ENCODE data around the gene SURF4. TPM values are rescaled to one million over a fixed set of nuclear protein-coding genes. Genes with fewer than 3 reads are reported as not detected.
"Not testable (repeated sequence)": the region's sequence is repeated elsewhere in the genome, so short reads cannot be mapped to it uniquely, and the experiment has no call there.

The SURF4 gene
- total RNA-seq, 1 donor, result 82.2 TPM

DNA sequence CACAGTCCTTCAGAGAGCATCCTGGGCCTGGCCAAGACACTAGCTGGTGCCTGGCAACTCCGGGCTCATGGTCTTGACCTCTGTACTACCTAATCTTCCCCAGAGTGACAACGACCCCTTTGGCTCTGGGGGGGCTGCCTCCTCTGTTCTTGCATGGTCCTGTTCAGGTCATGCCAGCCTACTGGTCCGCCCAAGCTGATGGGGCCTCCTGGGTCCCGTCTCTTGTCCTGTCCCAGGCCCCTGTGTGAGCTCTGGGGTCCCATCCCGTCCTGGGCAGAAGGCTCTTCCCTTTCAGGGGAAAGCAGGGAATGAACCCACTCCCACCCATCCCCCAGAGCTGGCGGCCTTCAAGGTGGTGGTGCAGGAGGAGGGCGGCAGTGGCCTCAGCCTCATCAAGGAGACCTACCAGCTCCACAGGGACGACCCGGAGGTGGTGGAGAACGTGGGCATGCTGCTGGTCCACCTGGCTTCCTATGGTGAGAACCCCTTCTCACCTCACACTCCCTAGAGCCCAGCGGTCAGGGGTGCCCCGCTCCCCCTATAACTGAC lies 28.7 kb upstream of the SURF4 start:
- Histone ChIP-seq H3K9me3 (ENCODE audit: low read depth, low read length) (no peaks in the 10 kb centered on the region), H3K4me3 (ENCODE audit: low read length) (no peak overlapping the region), H3K4me1 (ENCODE audit: insufficient read depth, low read length) (no peaks in the 10 kb centered on the region), H3K27me3 (ENCODE audit: insufficient read depth, low read length) (no peaks in the 10 kb centered on the region)

DNA sequence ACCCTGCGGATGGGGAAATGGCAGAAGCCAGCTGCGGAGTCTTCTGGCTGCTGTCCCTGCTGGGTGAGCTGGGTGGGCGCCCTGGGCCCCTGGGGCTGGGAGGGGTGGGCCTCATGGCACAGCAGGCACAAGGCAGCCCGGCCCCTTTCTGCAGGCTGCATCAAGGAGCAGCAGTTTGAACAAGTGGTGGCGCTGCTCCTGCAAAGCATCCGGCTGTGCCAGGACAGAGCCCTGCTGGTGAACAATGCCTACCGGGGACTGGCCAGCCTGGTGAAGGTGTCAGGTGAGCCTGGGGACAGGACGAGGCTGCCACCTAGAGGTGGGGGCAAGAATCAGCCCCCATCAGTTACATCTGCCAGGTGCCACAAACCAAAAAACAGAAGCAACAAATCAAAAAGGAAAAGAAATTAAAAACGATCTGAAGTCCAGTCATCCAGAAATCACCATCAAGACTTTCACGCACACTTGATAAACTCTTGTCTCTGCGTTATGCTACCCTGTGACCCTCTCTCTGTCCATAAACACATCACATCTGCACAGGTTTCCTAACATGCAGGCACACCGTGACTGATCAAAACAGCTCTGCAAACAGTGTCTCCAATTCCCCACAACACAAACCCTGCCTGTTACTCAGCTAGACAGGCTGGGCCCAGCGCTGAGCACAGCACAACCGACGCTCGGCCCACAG lies 28.1 kb upstream of the SURF4 start:
- H3K4me1 ChIP-seq (ENCODE audit: insufficient read depth, low read length), result no peaks in the 10 kb centered on the region
- no peaks in the 10 kb centered on the region for H3K9me3 ChIP-seq (ENCODE audit: low read depth, low read length)
- H3K4me3 ChIP-seq (ENCODE audit: low read length), result no peak overlapping the region
- H3K27me3 ChIP-seq (ENCODE audit: insufficient read depth, low read length), result no peaks in the 10 kb centered on the region

DNA sequence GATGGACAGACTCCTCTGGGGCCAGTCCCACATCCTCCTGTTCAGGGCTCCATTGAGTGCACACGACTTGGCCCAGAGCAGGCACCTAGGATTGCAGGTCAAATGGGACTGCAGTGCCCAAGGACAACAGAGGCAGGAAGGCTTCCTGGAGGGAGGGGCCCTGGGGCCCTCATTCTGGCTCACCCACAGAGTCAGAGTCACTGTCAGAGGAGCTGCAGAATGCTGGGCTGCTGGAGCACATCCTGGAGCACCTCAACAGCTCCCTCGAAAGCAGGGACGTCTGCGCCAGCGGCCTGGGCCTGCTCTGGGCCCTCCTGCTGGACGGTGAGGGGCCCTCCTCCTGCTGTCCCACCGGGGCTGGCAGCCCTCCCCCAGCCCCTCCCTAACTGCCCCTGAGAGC lies 26.8 kb upstream of the SURF4 start:
- H3K4me1 ChIP-seq (ENCODE audit: insufficient read depth, low read length), result no peaks in the 10 kb centered on the region
- H3K9me3 ChIP-seq (ENCODE audit: low read depth, low read length), result no peaks in the 10 kb centered on the region
- no peak overlapping the region for H3K4me3 ChIP-seq (ENCODE audit: low read length)
- H3K27me3 ChIP-seq (ENCODE audit: insufficient read depth, low read length), result no peaks in the 10 kb centered on the region

DNA sequence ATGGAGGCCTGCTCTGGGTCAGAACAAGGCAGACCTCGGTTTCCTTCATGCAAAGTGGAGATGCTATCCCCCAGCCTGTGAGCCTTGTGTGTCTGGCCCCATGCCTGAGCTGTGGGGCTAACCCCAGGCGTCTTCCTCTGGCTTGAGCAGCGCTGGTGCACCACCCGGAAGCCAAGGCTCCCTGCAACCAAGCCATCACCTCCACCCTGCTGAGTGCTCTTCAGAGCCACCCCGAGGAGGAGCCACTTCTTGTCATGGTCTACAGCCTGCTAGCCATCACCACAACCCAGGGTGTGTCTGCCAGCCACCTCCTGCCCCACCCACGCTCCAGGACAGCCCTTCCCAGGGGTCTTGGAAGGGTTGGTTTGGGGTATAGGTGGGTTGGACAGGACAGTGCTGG lies 25.7 kb upstream of the SURF4 start:
- no peaks in the 10 kb centered on the region for H3K4me1 ChIP-seq (ENCODE audit: insufficient read depth, low read length)
- no peaks in the 10 kb centered on the region for H3K27me3 ChIP-seq (ENCODE audit: insufficient read depth, low read length)
- H3K4me3 ChIP-seq (ENCODE audit: low read length), result no peak overlapping the region

DNA sequence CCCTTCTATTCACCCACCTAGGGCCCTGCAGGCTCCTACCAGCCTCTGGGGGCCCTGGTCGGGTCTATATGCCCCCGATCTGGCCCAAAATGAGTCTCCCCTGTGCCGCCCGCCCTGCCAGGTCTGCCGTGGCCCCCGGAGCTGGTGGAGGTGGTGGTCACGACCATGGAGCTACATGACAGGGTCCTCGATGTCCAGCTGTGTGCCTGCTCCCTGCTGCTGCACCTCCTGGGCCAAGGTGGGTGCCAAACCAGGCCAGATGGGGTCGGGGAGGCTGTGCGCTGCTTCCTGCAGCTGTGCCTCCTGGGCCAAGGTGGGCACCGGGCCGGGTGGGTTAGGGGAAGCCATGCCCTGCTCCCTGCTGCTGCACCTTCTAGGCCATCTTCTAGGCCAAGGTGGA lies 24.4 kb upstream of the SURF4 start:
- H3K9me3 ChIP-seq (ENCODE audit: low read depth, low read length), result no peaks in the 10 kb centered on the region
- H3K27me3 ChIP-seq (ENCODE audit: insufficient read depth, low read length), result no peaks in the 10 kb centered on the region
- H3K4me3 ChIP-seq (ENCODE audit: low read length), result no peak overlapping the region
- no peaks in the 10 kb centered on the region for H3K4me1 ChIP-seq (ENCODE audit: insufficient read depth, low read length)

More for the DNA sequence above, 25.7 kb upstream of the SURF4 start:
- H3K9me3 ChIP-seq (ENCODE audit: low read depth, low read length), result no peaks in the 10 kb centered on the region

DNA sequence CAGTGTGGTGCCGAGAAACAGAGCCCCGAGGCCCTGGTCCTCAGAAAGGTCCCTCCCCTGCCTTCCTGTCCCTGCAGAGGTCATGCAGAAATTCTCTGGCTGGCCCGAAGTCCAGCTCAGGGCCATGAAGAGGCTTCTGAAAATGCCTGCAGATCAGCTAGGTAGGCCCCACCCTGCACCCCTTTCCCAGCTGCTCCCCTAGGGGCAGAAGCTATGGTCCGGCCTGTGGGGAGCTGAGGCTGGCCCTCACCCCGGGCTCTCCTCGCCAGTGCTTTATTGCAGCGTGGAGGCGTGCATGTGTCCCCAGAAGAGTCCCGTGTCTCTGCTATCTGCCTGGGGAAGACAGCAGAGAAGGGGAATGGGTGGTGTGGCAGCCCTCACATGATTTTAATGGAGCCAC lies 22.0 kb upstream of the SURF4 start:
- Histone ChIP-seq H3K4me3 (ENCODE audit: low read length) (no peak overlapping the region), H3K9me3 (ENCODE audit: low read depth, low read length) (no peaks in the 10 kb centered on the region), H3K27me3 (ENCODE audit: insufficient read depth, low read length) (no peaks in the 10 kb centered on the region), H3K4me1 (ENCODE audit: insufficient read depth, low read length) (no peaks in the 10 kb centered on the region)

DNA sequence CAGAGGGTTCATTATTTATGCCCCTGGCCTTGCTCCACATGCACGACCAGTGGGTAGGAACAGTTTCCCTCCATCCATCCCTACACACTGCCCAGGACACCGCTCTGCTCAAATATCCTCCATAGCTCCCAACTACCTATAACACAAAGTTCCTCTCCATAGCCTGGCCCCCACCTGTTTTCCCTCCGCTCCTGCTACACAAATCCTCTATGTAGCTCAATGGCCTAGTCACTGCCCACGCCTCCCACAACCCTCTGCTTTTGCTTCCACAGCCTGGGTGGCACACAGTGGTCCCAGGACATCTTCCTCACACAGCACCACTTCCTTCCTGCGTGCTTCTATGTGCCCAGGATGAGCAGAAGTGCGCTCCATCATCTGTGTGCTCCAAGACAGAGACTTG lies 21.5 kb upstream of the SURF4 start:
- H3K9me3 ChIP-seq (ENCODE audit: low read depth, low read length), result no peaks in the 10 kb centered on the region
- no peaks in the 10 kb centered on the region for H3K27me3 ChIP-seq (ENCODE audit: insufficient read depth, low read length)
- H3K4me3 ChIP-seq (ENCODE audit: low read length), result no peak overlapping the region
- H3K4me1 ChIP-seq (ENCODE audit: insufficient read depth, low read length), result no peaks in the 10 kb centered on the region

DNA sequence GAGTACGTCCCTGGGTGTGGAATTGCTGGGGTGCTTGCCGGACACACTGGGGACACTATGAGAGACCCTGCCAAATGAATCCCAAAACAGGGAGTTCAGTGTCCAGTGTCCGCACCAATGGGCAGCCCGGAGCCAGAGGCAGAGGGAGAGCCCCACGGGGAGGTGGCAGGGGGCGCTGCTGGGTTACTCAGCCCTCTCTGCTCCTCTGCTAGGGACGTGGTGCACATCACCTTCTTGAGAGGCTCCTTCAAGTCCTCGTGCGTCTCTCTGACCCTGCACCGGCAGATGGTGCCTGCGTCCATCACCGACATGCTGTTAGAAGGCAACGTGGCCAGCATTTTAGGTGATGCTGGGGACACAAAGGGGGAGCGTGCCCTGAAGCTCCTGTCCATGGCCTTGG lies 21.1 kb upstream of the SURF4 start:
- H3K27me3 ChIP-seq (ENCODE audit: insufficient read depth, low read length), result no peaks in the 10 kb centered on the region
- no peaks in the 10 kb centered on the region for H3K9me3 ChIP-seq (ENCODE audit: low read depth, low read length)
- no peaks in the 10 kb centered on the region for H3K4me1 ChIP-seq (ENCODE audit: insufficient read depth, low read length)
- no peak overlapping the region for H3K4me3 ChIP-seq (ENCODE audit: low read length)

DNA sequence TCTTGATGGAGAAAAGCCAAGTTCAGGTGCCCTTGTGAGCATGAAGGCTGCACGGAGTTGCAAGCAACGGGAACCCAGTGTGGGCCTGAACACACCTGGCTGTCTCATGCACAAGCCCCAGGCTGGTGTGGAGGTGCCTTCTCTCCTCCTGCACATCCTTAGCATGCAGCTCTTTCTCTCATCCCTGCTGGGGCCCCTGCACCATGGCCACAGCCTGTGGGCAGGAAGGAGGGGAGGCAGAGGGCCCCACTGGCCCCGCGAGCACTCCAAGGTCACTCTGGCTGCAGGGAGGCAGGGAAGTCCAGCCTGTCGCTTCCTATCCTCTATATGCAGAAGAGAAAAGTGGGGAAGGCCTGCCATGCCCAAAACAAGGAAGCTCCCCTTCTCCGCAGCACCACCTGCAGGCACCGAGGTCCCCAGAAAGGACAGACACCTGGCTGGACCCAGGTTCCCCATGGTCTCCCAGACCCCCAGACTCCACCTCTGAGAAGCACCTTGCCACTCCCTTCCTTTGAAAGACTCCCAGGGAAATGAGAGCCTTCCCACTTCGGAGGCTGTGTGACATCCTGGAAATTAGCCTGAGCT lies 18.9 kb upstream of the SURF4 start:
- Histone ChIP-seq H3K9me3 (ENCODE audit: low read depth, low read length) (no peaks in the 10 kb centered on the region), H3K27me3 (ENCODE audit: insufficient read depth, low read length) (no peaks in the 10 kb centered on the region)

DNA sequence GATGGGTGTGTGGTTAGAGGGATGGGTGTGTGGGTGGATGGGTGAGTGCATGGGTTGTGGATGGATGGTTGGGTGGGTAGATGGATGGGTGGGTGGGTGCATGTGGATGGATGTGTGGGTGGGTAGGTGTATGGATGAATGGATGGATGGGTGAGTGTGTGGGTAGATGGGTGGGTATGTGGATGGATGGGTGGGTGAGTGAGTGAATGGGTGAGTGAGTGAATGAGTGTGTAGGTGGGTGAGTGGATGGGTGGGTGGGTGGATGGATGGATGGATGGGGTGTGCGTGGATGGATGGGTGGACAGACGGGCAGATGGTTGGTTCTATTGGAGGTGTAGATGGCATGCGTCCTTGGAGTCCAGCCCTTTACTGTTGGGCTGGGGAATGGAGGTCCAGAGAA lies 17.5 kb upstream of the SURF4 start:
- no peak overlapping the region for H3K4me3 ChIP-seq (ENCODE audit: low read length)
- H3K4me1 ChIP-seq (ENCODE audit: insufficient read depth, low read length), result no peaks in the 10 kb centered on the region
- H3K9me3 ChIP-seq (ENCODE audit: low read depth, low read length), result no peaks in the 10 kb centered on the region
- no peaks in the 10 kb centered on the region for H3K27me3 ChIP-seq (ENCODE audit: insufficient read depth, low read length)

More for the DNA sequence above, 18.9 kb upstream of the SURF4 start:
- no peak overlapping the region for H3K4me3 ChIP-seq (ENCODE audit: low read length)
- no peaks in the 10 kb centered on the region for H3K4me1 ChIP-seq (ENCODE audit: insufficient read depth, low read length)

DNA sequence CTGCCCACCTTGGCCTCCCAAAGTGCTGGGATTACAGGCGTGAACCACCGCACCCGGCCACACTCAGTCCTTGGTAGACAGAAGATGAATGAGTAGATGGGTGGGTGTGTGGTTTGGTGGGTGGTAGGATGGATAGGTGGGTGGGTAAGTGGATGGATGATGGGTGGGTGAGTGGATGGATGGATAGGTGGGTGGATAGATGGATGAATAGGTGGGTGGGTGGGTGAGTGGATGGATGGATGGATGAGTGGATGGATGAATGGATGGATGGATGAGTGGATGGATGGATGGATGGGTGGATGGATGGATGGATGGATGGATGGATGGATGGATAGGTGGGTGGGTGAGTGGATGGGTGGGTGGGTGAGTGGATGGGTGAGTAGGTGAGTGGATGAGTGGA lies 16.4 kb upstream of the SURF4 start:
- not testable (repeated sequence) for H3K27me3 ChIP-seq (ENCODE audit: insufficient read depth, low read length); H3K4me3 ChIP-seq (ENCODE audit: low read length); H3K9me3 ChIP-seq (ENCODE audit: low read depth, low read length); H3K4me1 ChIP-seq (ENCODE audit: insufficient read depth, low read length)

DNA sequence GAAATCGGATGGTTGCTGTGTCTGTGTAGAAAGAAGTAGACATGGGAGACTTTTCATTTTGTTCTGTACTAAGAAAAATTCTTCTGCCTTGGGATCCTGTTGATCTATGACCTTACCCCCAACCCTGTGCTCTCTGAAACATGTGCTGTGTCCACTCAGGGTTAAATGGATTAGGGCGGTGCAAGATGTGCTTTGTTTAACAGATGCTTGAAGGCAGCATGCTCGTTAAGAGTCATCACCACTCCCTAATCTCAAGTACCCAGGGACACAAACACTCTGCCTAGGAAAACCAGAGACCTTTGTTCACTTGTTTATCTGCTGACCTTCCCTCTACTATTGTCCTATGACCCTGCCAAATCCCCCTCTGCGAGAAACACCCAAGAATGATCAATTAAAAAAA lies 15.6 kb upstream of the SURF4 start:
- H3K9me3 ChIP-seq (ENCODE audit: low read depth, low read length); H3K4me1 ChIP-seq (ENCODE audit: insufficient read depth, low read length); H3K4me3 ChIP-seq (ENCODE audit: low read length); H3K27me3 ChIP-seq (ENCODE audit: insufficient read depth, low read length): not testable (repeated sequence)

DNA sequence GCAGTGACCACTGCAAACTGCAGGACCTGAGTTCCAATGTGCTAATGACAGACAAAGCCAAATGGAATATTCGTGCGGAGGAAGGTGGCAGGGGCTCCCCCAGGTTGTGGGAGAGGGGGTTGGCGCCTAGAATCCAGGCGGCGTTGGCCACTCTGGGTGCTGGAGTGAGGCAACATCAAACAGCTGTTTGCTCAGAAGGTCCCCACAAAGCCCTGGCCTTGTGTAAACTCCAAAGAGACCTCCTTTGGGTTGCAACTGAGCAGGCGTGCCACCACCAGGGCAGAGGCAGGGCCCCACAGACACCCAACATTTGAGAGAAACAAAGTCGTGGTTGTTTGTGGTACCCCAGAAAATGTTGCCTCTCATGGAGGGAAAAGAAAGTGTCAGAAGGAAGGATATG lies 14.9 kb upstream of the SURF4 start:
- no peaks in the 10 kb centered on the region for H3K4me1 ChIP-seq (ENCODE audit: insufficient read depth, low read length)
- H3K27me3 ChIP-seq (ENCODE audit: insufficient read depth, low read length), result no peaks in the 10 kb centered on the region
- H3K9me3 ChIP-seq (ENCODE audit: low read depth, low read length), result no peaks in the 10 kb centered on the region
- H3K4me3 ChIP-seq (ENCODE audit: low read length), result no peak overlapping the region

DNA sequence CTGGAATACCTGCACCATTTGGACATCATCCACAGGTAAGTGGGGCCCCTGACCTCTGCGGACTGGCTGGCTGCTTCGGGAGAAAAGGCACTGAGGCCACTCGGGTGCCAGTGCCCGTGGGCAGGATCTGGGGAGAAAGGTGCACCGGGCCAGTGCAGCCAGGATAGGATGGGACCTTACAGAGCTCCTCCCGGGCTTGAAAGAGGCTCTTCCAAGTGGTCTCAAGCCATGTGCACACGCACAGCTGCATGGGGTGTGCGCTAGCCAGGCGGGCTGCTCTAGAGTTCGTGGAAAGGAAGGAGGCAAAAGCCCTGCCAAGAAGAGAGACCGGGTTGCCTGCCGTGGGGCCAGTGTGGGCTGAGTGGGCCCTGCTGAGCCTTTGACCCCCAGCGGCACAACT lies 13.7 kb upstream of the SURF4 start:
- Histone ChIP-seq H3K4me3 (ENCODE audit: low read length) (no peak overlapping the region), H3K27me3 (ENCODE audit: insufficient read depth, low read length) (no peaks in the 10 kb centered on the region), H3K4me1 (ENCODE audit: insufficient read depth, low read length) (no peaks in the 10 kb centered on the region), H3K9me3 (ENCODE audit: low read depth, low read length) (no peaks in the 10 kb centered on the region)

DNA sequence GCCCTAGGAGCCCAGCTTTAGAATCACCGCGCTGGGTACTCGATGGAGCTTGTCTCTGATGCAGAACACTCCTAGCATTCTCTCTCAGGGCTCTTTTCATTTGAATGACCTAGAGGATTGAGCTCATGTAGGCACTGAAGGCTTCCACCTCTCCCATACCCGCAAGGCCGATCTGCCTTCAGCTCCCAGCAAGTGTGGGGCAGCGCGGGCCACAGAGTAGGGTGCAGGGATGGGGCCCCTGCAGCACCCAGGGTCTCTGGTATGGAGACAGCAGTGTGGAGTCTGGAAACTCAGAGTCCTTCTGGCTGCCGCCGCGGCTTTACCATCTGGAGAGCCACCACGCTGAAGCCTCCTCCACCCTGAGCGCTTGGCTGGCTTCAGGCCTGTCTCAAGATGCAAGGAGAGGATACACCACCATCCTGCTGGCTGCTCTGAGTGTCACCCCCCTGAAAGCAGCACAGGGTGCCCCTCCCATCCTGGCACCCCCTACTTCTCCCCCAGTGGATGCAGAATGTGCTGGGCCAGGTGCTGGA lies 13.2 kb upstream of the SURF4 start:
- Histone ChIP-seq H3K27me3 (ENCODE audit: insufficient read depth, low read length) (no peaks in the 10 kb centered on the region), H3K4me3 (ENCODE audit: low read length) (no peak overlapping the region)

DNA sequence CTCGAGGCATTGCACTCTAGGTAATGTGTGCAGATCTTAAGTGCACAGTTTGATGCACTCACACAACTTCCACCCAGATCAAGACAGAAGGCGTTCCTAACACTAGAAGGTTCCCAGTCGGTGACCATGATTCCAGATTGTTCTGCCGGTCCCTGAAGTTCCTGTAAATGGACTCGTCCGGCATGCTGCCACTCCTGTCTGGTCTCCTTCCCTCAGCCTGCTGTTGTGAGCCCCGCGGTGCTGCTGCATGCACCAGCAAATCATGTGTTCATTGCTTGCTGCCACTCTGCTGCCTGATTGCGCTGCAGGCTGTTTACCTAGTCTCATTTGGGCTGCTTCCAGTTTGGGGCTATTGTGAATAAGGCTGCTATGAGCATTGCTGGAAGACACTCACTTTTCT lies 11.8 kb upstream of the SURF4 start:
- Histone ChIP-seq H3K27me3 (ENCODE audit: insufficient read depth, low read length) (no peaks in the 10 kb centered on the region), H3K4me1 (ENCODE audit: insufficient read depth, low read length) (no peaks in the 10 kb centered on the region), H3K9me3 (ENCODE audit: low read depth, low read length) (no peaks in the 10 kb centered on the region), H3K4me3 (ENCODE audit: low read length) (no peak overlapping the region)

More for the DNA sequence above, 13.2 kb upstream of the SURF4 start:
- Histone ChIP-seq H3K9me3 (ENCODE audit: low read depth, low read length) (no peaks in the 10 kb centered on the region), H3K4me1 (ENCODE audit: insufficient read depth, low read length) (no peaks in the 10 kb centered on the region)

All from mononuclear cell (primary cell).